NCI-H2196 treated with DMSO at 0.1 percent for 48 hours (cell line): ENCODE results near the gene TOX2.
A peak's percentile ranks its signal among the peaks of the same experiment; 100 is the strongest.

Experiments
- DNase-seq: peaks from one replicate; lab custom pipeline; 2025; ENCODE audit not compliant: unreplicated experiment; lab: John Stamatoyannopoulos, UW

Gene TOX2

GRCh38 chr20:44092551-44093248 is 178.0 kb downstream of the TOX2 start:
- DNase-seq: peak; percentile 9

GRCh38 chr20:44093249-44093582 is 178.6 kb downstream of the TOX2 start:
- DNase-seq: no peak

GRCh38 chr20:44095831-44096230 is 181.2 kb downstream of the TOX2 start:
- no peak for DNase-seq

- DNase-seq: no peak
Observed at GRCh38 chr20:44097521-44098255, 183.0 kb downstream of the TOX2 start.

GRCh38 chr20:44098256-44098630 is 183.6 kb downstream of the TOX2 start:
- no peak for DNase-seq

- no peak for DNase-seq
Observed at GRCh38 chr20:44098657-44099056, 184.0 kb downstream of the TOX2 start.

GRCh38 chr20:44099832-44100231 is 185.2 kb downstream of the TOX2 start:
- DNase-seq: no peak

GRCh38 chr20:44102582-44102981 is 187.9 kb downstream of the TOX2 start:
- no peak for DNase-seq

GRCh38 chr20:44104798-44105517 is 190.3 kb downstream of the TOX2 start:
- DNase-seq: peak; percentile 66

GRCh38 chr20:44106615-44107014 is 192.0 kb downstream of the TOX2 start:
- DNase-seq: no peak

- no peak for DNase-seq
Observed at GRCh38 chr20:44109951-44110361, 195.3 kb downstream of the TOX2 start.

- no peak for DNase-seq
Observed at GRCh38 chr20:44110816-44111568, 196.3 kb downstream of the TOX2 start.

GRCh38 chr20:44111712-44112335 is 197.2 kb downstream of the TOX2 start:
- DNase-seq: no peak

- DNase-seq: no peak
Observed at GRCh38 chr20:44112456-44112855, 197.8 kb downstream of the TOX2 start.

- no peak for DNase-seq
Observed at GRCh38 chr20:44112889-44113617, 198.4 kb downstream of the TOX2 start.

- no peak for DNase-seq
Observed at GRCh38 chr20:44113618-44114376, 199.1 kb downstream of the TOX2 start.

GRCh38 chr20:44115181-44115580 is 200.5 kb downstream of the TOX2 start:
- DNase-seq: no peak

GRCh38 chr20:44115762-44116644 is 201.4 kb downstream of the TOX2 start:
- no peak for DNase-seq
